ENCODE measurements around the gene WNT1.

WNT1 gene

DNA sequence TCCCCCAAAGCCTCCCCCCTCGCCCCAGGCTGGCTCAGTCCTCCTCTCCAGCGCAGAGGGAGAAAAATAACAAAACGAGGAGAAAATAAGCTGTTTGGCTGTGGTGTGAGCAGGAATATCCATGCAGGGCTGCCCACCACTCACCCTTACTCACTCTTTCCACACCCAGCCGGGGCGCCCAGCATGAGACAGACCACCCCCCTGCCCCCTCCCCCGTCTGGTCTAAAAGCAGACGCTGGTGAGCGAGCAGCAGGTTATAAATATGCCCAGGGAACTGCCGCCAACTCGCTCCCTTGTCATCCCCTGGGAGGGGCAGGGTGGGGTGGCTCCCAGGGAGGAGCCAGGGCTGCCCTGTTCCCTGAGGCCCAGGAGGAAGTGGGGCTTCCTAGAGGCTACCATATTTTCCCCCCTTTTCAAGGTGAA lies 7.4 kb downstream of the WNT1 start:
- Mint-ChIP-seq H3K36me3 (no peaks in the 10 kb centered on the region), H3K4me3 (no peak overlapping the region), H3K9me3 (no peaks in the 10 kb centered on the region), H3K27ac (no peak overlapping the region), H3K4me1 (peaks cover 30% of the 10 kb centered on the region), H3K27me3 (peaks cover 71% of the 10 kb centered on the region)
- ATAC-seq, result no peak

- Mint-ChIP-seq H3K36me3 (no peaks in the 10 kb centered on the region), H3K4me3 (no peak overlapping the region), H3K27ac (no peak overlapping the region), H3K27me3 (peaks cover 71% of the 10 kb centered on the region), H3K9me3 (no peaks in the 10 kb centered on the region), H3K4me1 (peaks cover 29% of the 10 kb centered on the region)
- ATAC-seq, result no peak
Measured at GRCh38 chr12:48985901-48986300, 7.8 kb downstream of the WNT1 start.

- Mint-ChIP-seq H3K36me3 (no peaks in the 10 kb centered on the region), H3K9me3 (no peaks in the 10 kb centered on the region), H3K27me3 (peaks cover 67% of the 10 kb centered on the region), H3K4me3 (no peak overlapping the region), H3K4me1 (peaks cover 23% of the 10 kb centered on the region), H3K27ac (no peak overlapping the region)
- no peak for ATAC-seq
Measured at GRCh38 chr12:48986720-48987291, 8.7 kb downstream of the WNT1 start.

DNA sequence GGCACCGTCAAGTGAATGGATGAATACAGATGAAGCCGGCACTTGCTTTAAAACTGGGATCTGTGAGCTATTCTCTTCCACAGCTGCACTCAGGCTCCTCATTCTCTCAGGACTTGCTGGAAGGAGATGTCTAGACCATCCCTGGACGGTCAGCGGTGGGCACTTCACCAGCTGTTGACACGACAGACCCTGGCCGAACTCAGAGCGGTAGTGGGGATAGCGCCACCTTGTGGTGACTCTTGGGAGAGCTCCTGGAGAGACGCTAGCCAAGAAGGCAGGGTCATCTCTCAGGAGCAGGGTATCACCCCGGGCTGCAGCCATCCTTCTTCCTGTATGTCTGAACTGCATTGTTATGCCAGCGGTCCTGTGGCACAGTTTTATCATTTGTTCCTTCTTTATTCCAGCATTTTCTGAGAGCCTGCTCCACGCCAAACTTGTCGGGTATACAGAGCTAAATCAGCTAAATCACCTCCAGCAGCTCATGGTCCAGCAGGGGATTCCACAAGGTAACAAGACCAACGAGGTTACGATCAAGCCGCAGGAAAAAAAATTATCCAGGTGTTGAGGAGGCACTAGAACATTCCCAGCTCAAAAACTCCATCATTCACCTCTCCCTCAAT lies 10.0 kb downstream of the WNT1 start:
- peak; percentile 60 for ATAC-seq
- peaks cover 14% of the 10 kb centered on the region for H3K4me1 Mint-ChIP-seq
- H3K27ac Mint-ChIP-seq, result no peak overlapping the region

DNA sequence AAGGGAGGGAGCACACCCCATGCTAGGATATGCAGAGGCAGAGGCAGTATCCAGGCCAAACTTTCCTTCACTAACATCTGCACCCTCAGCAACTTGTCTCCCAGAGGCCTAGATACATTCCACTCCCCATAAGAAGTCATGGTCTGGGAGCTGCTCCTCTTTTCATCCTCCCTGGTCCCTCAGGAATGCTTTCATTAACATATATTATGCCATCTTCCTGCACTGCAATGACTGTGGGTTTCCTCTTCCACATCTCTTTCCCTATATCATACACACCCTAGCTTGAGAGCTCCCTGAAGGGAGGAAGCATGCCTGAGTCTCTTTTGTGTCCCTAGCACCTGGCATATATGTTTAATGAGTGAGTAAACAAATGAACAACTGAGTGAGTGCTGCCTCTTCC lies 12.4 kb downstream of the WNT1 start:
- Mint-ChIP-seq H3K4me3 (no peak overlapping the region), H3K27me3 (peaks cover 81% of the 10 kb centered on the region), H3K4me1 (peaks cover 20% of the 10 kb centered on the region), H3K36me3 (no peaks in the 10 kb centered on the region), H3K9me3 (no peaks in the 10 kb centered on the region), H3K27ac (no peak overlapping the region)
- ATAC-seq, result no peak

More for the DNA sequence above, 10.0 kb downstream of the WNT1 start:
- Mint-ChIP-seq H3K27me3 (peaks cover 57% of the 10 kb centered on the region), H3K36me3 (no peaks in the 10 kb centered on the region), H3K9me3 (no peaks in the 10 kb centered on the region), H3K4me3 (no peak overlapping the region)

- Mint-ChIP-seq H3K36me3 (no peaks in the 10 kb centered on the region), H3K27ac (no peak overlapping the region), H3K4me3 (no peak overlapping the region), H3K4me1 (peaks cover 20% of the 10 kb centered on the region), H3K9me3 (no peaks in the 10 kb centered on the region), H3K27me3 (peaks cover 75% of the 10 kb centered on the region)
- no peak for ATAC-seq
Measured at GRCh38 chr12:48991247-48992050, 13.3 kb downstream of the WNT1 start.

DNA sequence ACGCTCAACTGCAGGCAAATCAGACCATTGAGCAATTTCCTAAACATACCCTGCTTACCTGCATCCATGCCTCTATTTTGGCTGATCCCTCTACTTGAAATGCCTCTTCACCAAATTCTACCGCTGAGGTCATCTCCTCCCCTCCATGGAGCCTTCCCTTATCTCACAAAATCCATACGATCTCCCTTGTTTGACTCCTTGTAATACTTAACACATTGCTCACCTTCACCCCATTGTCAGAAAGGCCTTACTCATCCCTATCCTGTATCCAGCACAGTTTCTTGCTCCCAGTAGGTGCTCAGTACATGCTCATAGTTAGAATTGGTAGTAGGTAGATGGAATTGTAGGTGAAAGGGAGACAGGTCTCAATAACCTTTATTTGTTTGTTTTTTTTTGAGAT lies 15.7 kb downstream of the WNT1 start:
- Mint-ChIP-seq H3K27me3 (peaks cover 53% of the 10 kb centered on the region), H3K27ac (no peak overlapping the region), H3K4me1 (peaks cover 38% of the 10 kb centered on the region), H3K36me3 (no peaks in the 10 kb centered on the region), H3K9me3 (no peaks in the 10 kb centered on the region), H3K4me3 (no peak overlapping the region)
- ATAC-seq, result no peak

DNA sequence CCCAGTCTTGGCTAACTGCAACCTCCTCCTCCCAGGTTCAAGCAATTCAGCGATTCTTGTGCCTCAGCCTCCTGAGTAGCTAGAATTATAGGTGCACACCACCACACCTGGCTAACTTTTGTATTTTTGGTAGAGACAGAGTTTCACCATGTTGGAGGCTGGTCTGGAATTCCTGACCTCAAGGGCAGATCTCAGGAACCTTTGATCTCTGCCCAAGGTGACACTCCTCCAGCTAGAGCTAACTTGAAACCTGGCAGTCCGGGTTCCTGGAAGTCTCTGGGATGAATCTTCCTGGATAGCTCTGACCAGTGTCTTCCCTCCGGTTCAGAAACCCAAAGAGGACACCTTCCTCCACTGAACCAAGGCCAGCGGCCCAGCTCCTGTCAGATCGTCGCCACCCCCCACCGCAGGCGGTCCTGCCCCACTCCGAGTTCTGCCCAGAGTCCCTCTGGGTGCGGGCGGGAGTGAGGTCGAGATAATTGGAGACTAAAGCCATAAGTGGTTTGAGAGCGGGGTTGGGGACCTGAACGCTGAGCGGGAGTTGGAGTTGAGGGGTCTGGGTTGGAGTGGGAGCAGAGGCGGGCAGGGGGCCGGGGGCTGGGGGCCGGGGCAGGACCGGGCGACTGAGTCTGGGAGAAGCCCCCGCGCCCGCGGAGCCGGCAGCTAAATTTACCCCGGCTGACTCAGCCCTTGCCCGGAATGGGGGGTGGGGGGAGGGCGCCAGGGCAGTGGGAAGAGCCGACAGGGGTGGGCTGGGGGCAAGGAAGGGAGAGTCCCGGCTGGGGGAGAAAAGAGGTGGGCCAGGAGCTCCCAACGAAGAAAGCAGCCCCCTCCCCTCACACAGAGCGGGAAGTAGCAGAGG lies 16.3 kb downstream of the WNT1 start:
- peaks cover 45% of the 10 kb centered on the region for H3K4me1 Mint-ChIP-seq
- H3K9me3 Mint-ChIP-seq, result no peaks in the 10 kb centered on the region
- H3K4me3 Mint-ChIP-seq, result no peak overlapping the region
- no peaks in the 10 kb centered on the region for H3K36me3 Mint-ChIP-seq
- no peak for ATAC-seq
- H3K27me3 Mint-ChIP-seq, result peaks cover 50% of the 10 kb centered on the region
- no peak overlapping the region for H3K27ac Mint-ChIP-seq

- ATAC-seq, result no peak
- H3K36me3 Mint-ChIP-seq, result no peaks in the 10 kb centered on the region
Measured at GRCh38 chr12:48995086-48995879, 17.2 kb downstream of the WNT1 start.

GRCh38 chr12:48996794-48997718 lies 18.9 kb downstream of the WNT1 start:
- H3K4me3 Mint-ChIP-seq, result peak overlapping the region; percentile 74
- ATAC-seq, result peak; percentile 67
- H3K27ac Mint-ChIP-seq, result no peak overlapping the region
- H3K36me3 Mint-ChIP-seq, result peaks cover 14% of the 10 kb centered on the region
- peaks cover 56% of the 10 kb centered on the region for H3K4me1 Mint-ChIP-seq
- peaks cover 50% of the 10 kb centered on the region for H3K27me3 Mint-ChIP-seq
- no peaks in the 10 kb centered on the region for H3K9me3 Mint-ChIP-seq

More at GRCh38 chr12:48995086-48995879, 17.2 kb downstream of the WNT1 start:
- Mint-ChIP-seq H3K9me3 (no peaks in the 10 kb centered on the region), H3K4me1 (peaks cover 53% of the 10 kb centered on the region), H3K4me3 (peak overlapping the region; percentile 45), H3K27me3 (peaks cover 50% of the 10 kb centered on the region), H3K27ac (no peak overlapping the region)

DNA sequence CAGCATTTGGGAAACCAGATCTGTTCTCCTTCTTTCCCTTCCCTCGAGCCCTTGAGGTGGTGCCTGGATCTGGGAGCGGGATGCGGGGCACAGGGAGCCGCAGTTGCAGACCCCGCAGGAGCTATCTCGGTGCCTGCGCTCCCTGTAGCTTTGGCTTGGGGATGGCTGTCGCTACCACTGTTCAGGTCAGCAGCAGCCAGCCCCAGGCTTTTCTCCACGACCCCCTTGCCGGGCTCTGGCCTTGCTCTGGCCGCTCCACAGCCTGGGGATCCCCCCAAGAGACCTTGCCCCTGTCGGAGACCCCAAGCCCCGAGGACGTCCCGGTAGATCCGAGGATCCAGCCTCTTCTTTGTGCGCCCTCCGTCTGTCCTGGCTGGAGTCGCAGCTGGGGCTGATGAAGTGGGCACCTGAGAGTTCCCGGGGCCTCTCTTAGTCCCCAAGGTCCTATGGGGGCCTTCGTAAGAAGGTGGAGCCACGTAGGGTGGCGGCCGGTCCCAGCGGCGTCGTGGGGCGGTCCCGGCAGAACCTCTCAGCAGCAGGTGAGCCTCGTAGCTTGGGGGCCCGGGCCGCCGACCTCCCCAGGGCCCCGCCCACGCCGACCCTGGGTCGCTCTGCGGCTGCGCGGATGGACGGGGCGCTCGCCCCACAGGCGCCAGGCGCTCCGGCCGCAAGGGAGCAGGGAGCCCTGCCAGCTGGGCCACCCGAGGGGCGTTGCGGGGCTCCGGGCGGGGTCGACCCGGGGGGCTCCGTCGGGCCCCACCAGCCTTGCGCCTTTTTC lies 19.8 kb downstream of the WNT1 start:
- no peak overlapping the region for H3K27ac Mint-ChIP-seq
- peaks cover 22% of the 10 kb centered on the region for H3K36me3 Mint-ChIP-seq
- H3K9me3 Mint-ChIP-seq, result no peaks in the 10 kb centered on the region
- ATAC-seq, result peak; percentile 75
- peak overlapping the region; percentile 75 for H3K4me3 Mint-ChIP-seq
- H3K27me3 Mint-ChIP-seq, result peaks cover 50% of the 10 kb centered on the region
- H3K4me1 Mint-ChIP-seq, result peaks cover 56% of the 10 kb centered on the region

DNA sequence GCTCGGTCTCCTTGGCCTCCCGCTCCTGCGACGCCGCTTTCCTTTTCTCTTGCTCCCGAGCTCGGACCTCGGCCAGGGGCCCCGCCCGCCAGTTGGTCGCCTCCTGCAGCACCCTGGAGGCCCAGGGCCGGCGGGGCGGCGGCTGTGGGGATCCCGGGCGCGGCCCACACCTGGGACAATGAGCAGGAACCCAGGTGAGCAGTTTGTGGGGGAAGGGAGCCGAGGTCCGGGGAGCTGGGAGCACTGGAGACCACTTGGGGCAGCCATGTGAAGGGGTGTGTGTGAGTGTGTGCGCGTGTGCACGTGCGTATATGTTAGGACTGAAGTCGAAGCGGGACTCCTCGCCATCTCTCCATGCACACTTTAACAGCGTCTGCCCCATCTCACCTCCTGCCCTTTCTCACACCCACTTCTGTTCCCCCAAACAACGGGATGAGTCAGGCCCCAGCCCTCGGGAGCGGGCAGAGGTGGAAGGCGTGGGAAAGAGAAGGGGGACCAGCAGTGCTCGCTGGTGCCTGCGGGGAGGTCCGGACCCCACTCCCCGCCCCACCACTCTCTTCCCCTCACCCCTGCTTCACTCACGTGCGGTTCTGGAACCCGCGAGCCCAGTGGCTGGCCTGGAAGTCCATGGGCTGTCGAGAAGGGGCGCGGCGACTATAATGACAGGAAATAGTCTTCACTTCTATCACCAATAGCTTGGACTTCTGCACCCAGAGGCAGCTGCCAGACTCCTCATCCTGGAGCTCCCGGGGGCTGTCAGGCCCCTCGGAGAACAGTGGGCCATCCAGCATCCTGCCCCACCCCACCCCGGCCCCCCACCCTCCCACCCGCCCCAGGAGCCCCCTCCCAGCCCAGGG lies 20.6 kb downstream of the WNT1 start:
- ATAC-seq, result peak; percentile 37
- no peak overlapping the region for H3K27ac Mint-ChIP-seq
- H3K36me3 Mint-ChIP-seq, result peaks cover 30% of the 10 kb centered on the region
- H3K9me3 Mint-ChIP-seq, result no peaks in the 10 kb centered on the region
- peaks cover 44% of the 10 kb centered on the region for H3K27me3 Mint-ChIP-seq
- peaks cover 56% of the 10 kb centered on the region for H3K4me1 Mint-ChIP-seq
- H3K4me3 Mint-ChIP-seq, result peak overlapping the region; percentile 75

Measured in stimulated activated memory B cell treated with anti-CD40 and anti-IgM and Interleukin-4, amounts not matched to agents 10 μg/mL and 1 μg/mL and 100 μg/mL, for 72 hours (primary cell).